Fibroblast of mammary gland (primary cell): ENCODE data around the gene ECEL1.

ENCODE experiments used
- DNase-seq: peaks from one replicate; pipeline ENCODE4 v3.0.0-alpha.2; 2010; ENCODE audit warnings: low read depth
- H3K4me3 ChIP-seq: 2 replicates; pipeline ENCODE4 v1.5.1; 2011; ENCODE audit warnings: low read depth, mild to moderate bottlenecking, low read length, moderate library complexity; ENCODE audit not compliant: control insufficient read depth
- CTCF ChIP-seq: conservative IDR thresholded peaks from 2 replicates; pipeline ENCODE4 v1.5.1; 2011; ENCODE audit warnings: low read depth, low read length, inconsistent platforms; ENCODE audit not compliant: control insufficient read depth, insufficient read depth

ECEL1 gene

GRCh38 chr2:232483311-232483922 is 4.2 kb downstream of the ECEL1 start:
- no peak overlapping the region for H3K4me3 ChIP-seq
- DNase-seq, result no peak
- no peak for TF ChIP-seq CTCF

DNA sequence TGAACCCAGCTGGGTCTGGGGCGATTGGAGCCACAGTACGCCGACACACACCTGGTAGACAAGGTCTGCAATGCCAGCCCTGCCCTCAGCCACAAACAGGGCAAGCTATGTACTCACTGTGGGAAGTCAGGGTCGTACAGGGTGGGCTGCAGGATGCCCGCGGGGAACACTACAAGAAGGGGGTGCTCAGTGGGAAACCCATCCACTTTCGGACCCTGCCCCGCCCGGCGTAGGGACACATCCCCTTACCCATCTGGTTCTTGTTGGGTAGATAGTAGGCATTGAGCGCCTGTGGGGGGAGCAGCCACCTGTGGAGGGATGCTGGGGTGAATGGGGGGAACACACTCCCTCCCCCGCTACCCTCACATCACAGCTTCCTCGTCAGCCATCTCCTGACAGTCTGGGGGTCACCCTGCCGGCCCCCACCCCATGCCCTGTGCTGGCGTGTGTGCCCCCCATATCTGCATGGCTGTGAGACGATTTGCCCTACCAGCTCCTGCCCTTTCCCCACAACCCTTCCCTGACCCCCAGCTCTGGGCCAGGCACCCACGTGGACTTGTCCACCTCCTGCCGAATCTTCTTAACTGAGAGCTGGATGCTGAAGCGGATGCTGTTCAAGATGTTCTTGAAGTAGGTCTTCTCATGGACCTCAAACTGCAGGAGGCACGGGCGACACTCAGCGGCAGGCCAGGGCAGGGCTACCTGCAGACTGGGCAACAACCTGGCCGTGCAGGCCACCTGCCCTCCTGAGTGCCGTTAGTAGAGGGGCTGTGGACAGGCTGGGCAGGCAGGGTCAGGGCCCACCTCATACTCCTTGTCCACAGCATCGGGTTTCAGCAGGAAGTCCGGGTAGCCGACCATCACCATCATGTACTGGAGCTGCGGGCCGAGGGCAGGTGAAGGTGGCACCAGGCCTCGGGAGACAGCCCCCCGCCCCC is 5.1 kb downstream of the ECEL1 start:
- DNase-seq, result no peak
- no peak overlapping the region for H3K4me3 ChIP-seq
- TF ChIP-seq CTCF, result no peak

GRCh38 chr2:232481322-232482140 is 6.1 kb downstream of the ECEL1 start:
- DNase-seq, result no peak
- no peak for TF ChIP-seq CTCF

DNA sequence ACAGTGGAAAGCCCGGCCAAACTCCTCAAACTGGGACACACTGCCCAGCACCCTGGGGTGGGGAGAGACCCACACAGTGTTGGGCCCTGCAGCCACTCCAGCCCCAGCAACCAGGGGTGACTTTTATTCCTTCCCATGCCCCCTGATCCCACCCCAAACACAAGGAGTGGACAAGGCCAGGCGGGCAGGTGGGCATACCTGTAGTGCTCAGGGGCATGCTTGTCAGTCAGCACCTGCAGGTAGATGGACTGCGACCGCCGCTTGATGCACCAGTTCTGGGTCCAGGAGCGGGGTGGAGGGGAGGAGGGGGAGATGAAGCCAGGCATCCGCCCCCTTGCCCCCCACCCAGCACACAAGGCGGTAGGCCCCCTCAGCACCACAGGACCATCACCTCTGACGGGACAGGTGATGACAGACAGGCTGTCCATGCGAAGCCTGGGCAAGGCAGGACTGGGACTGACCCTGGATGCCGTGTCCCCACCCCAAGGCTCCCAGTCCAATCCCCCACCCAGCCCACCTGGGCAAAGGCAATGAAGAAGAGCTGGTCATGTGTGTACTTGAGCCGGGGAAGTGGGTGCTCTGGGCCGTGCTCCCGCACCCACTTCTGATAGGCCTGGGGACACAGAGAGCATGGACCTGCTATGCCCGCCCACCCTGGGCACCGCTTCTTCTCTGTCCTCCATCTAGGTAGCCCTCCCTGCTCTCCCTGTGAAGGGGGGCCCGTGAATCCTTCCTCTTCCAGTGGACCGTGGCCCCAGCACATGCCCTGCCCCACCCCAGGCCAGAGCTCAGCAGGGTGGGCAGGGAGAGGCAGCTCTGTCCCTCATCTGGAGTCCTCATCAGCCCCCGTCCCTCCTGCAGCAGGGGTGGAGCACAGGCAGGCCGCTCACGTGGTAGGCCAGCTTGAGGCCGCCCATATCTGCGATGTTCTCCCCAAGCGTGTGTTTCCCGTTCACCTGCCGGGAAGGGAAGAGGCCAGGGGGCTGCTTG is 7.1 kb downstream of the ECEL1 start:
- DNase-seq, result no peak
- no peak overlapping the region for H3K4me3 ChIP-seq
- TF ChIP-seq CTCF, result no peak

More at GRCh38 chr2:232481322-232482140, 6.1 kb downstream of the ECEL1 start:
- no peak overlapping the region for H3K4me3 ChIP-seq

DNA sequence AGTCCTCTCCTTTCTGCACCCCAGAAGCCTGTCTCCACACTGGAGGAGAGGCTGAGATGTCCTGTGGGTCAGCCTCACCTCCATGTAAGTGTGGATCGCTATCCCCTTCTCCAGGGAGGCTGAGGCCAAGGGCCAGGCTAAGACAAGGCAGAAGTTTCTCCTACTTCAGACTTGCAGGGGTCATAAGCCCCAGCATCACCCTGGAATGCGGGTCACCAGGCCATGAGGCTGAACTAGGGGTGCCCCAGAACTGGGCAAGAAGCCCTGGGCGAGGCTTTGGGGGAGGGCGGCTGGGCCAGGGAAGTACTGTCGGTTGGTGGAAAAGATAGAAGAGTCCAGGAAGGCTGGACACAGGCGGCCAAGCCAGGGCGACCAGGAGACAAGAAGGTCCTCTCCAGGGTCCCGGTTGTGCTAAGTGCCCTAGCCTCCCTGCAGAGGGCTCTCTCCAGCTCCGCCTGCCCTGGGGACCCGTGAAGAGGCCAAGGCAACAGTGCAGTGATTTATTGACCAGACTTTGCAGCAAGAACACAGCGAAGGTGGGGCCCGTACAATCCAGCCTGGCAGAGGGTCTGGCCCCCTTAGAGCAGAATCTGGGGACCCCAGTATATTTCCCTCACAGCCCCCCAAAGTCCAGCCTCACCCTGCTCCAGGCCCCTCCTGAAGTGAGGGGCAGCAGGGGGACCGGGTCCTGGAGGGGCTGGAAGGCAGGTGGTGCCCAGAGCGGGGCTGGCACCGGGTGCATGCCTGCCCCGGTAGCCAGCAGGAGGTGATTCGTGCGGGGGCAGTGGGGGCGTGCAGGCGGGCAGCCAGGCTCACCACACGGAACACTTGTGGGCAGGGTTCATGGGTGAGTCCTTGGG is 8.1 kb downstream of the ECEL1 start:
- H3K4me3 ChIP-seq, result no peak overlapping the region
- TF ChIP-seq CTCF, result no peak
- no peak for DNase-seq
